ENCODE results near the gene ANKRD52.
"Not testable (repeated sequence)": the region's sequence is repeated elsewhere in the genome, so short reads cannot be mapped to it uniquely, and the experiment has no call there.

Gene ANKRD52

GRCh38 chr12:56219840-56220239 is 38.3 kb downstream of the ANKRD52 start:
- in situ Hi-C loops (cut with HindIII; ENCODE audit: low sequenced_read_pairs): loop anchor here (5.0 kb wide), 1 partner anchor 33 kb away; the partner anchor contains the start of gene SMARCC2

GRCh38 chr12:56216461-56216860 is 41.7 kb downstream of the ANKRD52 start:
- in situ Hi-C loops (cut with HindIII; ENCODE audit: low sequenced_read_pairs): no loop called here

- in situ Hi-C loops (cut with HindIII; ENCODE audit: low sequenced_read_pairs): no loop called here
These were observed 44.3 kb downstream of the ANKRD52 start for GRCh38 chr12:56213878-56214277.

- in situ Hi-C loops (cut with HindIII; ENCODE audit: low sequenced_read_pairs): no loop called here
These were observed 45.8 kb downstream of the ANKRD52 start for GRCh38 chr12:56212361-56212760.

- in situ Hi-C loops (cut with HindIII; ENCODE audit: low sequenced_read_pairs): loop anchor here (5.0 kb wide), 1 partner anchor 44 kb away; no protein-coding TSS in a partner anchor
These were observed 50.2 kb downstream of the ANKRD52 start for GRCh38 chr12:56208006-56208405.

GRCh38 chr12:56206452-56207166 is 51.6 kb downstream of the ANKRD52 start:
- in situ Hi-C loops (cut with HindIII; ENCODE audit: low sequenced_read_pairs): loop anchor here (5.0 kb wide), 1 partner anchor 46 kb away; no protein-coding TSS in a partner anchor

- in situ Hi-C loops (cut with HindIII; ENCODE audit: low sequenced_read_pairs): loop anchor here (5.0 kb wide), 1 partner anchor 47 kb away; no protein-coding TSS in a partner anchor
These were observed 52.7 kb downstream of the ANKRD52 start for GRCh38 chr12:56205445-56205844.

- in situ Hi-C loops (cut with HindIII; ENCODE audit: low sequenced_read_pairs): no loop called here
These were observed 53.9 kb downstream of the ANKRD52 start for GRCh38 chr12:56204275-56204674.

- in situ Hi-C loops (cut with HindIII; ENCODE audit: low sequenced_read_pairs): no loop called here
These were observed 55.3 kb downstream of the ANKRD52 start for GRCh38 chr12:56202838-56203237.

GRCh38 chr12:56202366-56202765 is 55.8 kb downstream of the ANKRD52 start:
- in situ Hi-C loops (cut with HindIII; ENCODE audit: low sequenced_read_pairs): no loop called here

GRCh38 chr12:56198836-56199235 is 59.3 kb downstream of the ANKRD52 start:
- in situ Hi-C loops (cut with HindIII; ENCODE audit: low sequenced_read_pairs): no loop called here

- in situ Hi-C loops (cut with HindIII; ENCODE audit: low sequenced_read_pairs): no loop called here
These were observed 60.1 kb downstream of the ANKRD52 start for GRCh38 chr12:56197921-56198635.

GRCh38 chr12:56196818-56197550 is 61.2 kb downstream of the ANKRD52 start:
- in situ Hi-C loops (cut with HindIII; ENCODE audit: low sequenced_read_pairs): not testable (repeated sequence)

GRCh38 chr12:56193025-56193578 is 65.1 kb downstream of the ANKRD52 start:
- in situ Hi-C loops (cut with HindIII; ENCODE audit: low sequenced_read_pairs): no loop called here

GRCh38 chr12:56192582-56192981 is 65.6 kb downstream of the ANKRD52 start:
- in situ Hi-C loops (cut with HindIII; ENCODE audit: low sequenced_read_pairs): no loop called here

- in situ Hi-C loops (cut with HindIII; ENCODE audit: low sequenced_read_pairs): no loop called here
These were observed 67.5 kb downstream of the ANKRD52 start for GRCh38 chr12:56190695-56191155.

GRCh38 chr12:56189918-56190694 is 68.1 kb downstream of the ANKRD52 start:
- in situ Hi-C loops (cut with HindIII; ENCODE audit: low sequenced_read_pairs): loop anchor here (5.0 kb wide), 2 partner anchors 32 to 73 kb away; partner anchors contain the start of genes NABP2, RNF41, RPL41 and ZC3H10

GRCh38 chr12:56189099-56189917 is 68.9 kb downstream of the ANKRD52 start, which contains the start of gene SMARCC2:
SMARCC2 (minus strand) TSS chr12:56189483; CDS start chr12:56189461, 22 bp downstream.
- in situ Hi-C loops (cut with HindIII; ENCODE audit: low sequenced_read_pairs): loop anchor here (5.0 kb wide), 2 partner anchors 33 to 72 kb away; partner anchors contain the start of genes NABP2, RNF41, RPL41 and ZC3H10

GRCh38 chr12:56188778-56189098 is 69.4 kb downstream of the ANKRD52 start:
- in situ Hi-C loops (cut with HindIII; ENCODE audit: low sequenced_read_pairs): loop anchor here (5.0 kb wide), 2 partner anchors 34 to 71 kb away; partner anchors contain the start of genes NABP2, RNF41, RPL41 and ZC3H10

Data from endothelial cell of hepatic sinusoid (primary cell).